AG04450 (cell line): ENCODE measurements around the gene ITCH. TPM values are rescaled to one million over a fixed set of nuclear protein-coding genes. Genes with fewer than 3 reads are reported as not detected.

ENCODE experiments used
- CTCF ChIA-PET: fragments of 300-600, 350-600 bp; formaldehyde crosslinking; extraction: SDS; loops from one replicate; lab custom pipeline; 2022; ENCODE audit warnings: antibody characterized with exemption, inconsistent platforms; lab: Charles Lee
- POLR2A ChIA-PET: fragments of 350-600 bp; formaldehyde crosslinking; extraction: SDS; loops from one replicate; lab custom pipeline; 2021; ENCODE audit warnings: antibody characterized with exemption, inconsistent platforms; lab: Yijun Ruan, JAX
- DNase-seq: peaks from one replicate; pipeline ENCODE4 v3.0.0-alpha.2; 2011; ENCODE audit warnings: low read depth, low spot score
- H3K27ac ChIP-seq: one replicate; pipeline ENCODE4 v1.5.1; 2012; ENCODE audit warnings: low read depth, low read length, control low read depth
- H3K27me3 ChIP-seq: one replicate; pipeline ENCODE4 v1.6.0; 2012; ENCODE audit warnings: low read length; ENCODE audit not compliant: control insufficient read depth, insufficient read depth
- H3K4me3 ChIP-seq: 2 replicates; pipeline ENCODE4 v1.5.1; 2011; ENCODE audit warnings: mild to moderate bottlenecking, low read depth, low read length, control low read depth
- H3K9me3 ChIP-seq: 2 replicates; pipeline ENCODE4 v1.5.1; 2012; ENCODE audit warnings: low read length; ENCODE audit not compliant: control insufficient read depth, insufficient read depth
- CTCF ChIP-seq: IDR thresholded peaks from 2 replicates; pipeline ENCODE4 v1.5.1; 2011; ENCODE audit warnings: low read depth, low read length, control low read depth, inconsistent platforms
- polyA plus RNA-seq: library from polyadenylated mRNA; depleted of rRNA; stranded (reverse); fragments of >200 nt; gene quantifications from 2 replicates; pipeline ENCODE4 v1.2.3, GENCODE V29; 2011

ITCH gene
- polyA plus RNA-seq, 1 experiment, result 23.2 TPM

GRCh38 chr20:34549291-34549928, 186.3 kb downstream of the ITCH start:
- Histone ChIP-seq H3K9me3 (no peaks in the 10 kb centered on the region; the same call in 1 of the 2 replicates), H3K27me3 (no peaks in the 10 kb centered on the region), H3K4me3 (no peak overlapping the region), H3K27ac (no peak overlapping the region)
- POLR2A ChIA-PET, result no interaction called here
- CTCF ChIA-PET, result no interaction called here
- TF ChIP-seq CTCF, result no peak
- no peak for DNase-seq

GRCh38 chr20:34549929-34550305, 186.8 kb downstream of the ITCH start:
- TF ChIP-seq CTCF, result no peak
- H3K9me3 ChIP-seq, result no peaks in the 10 kb centered on the region; the same call in 1 of the 2 replicates
- H3K4me3 ChIP-seq, result no peak overlapping the region
- ChIA-PET CTCF (no interaction called here), POLR2A (no interaction called here)
- DNase-seq, result no peak
- H3K27ac ChIP-seq, result no peak overlapping the region
- H3K27me3 ChIP-seq, result no peaks in the 10 kb centered on the region

GRCh38 chr20:34552569-34552968, 189.5 kb downstream of the ITCH start:
- no peak overlapping the region for H3K27ac ChIP-seq
- TF ChIP-seq CTCF, result no peak
- no peaks in the 10 kb centered on the region; the same call in 1 of the 2 replicates for H3K9me3 ChIP-seq
- ChIA-PET POLR2A (no interaction called here), CTCF (no interaction called here)
- H3K27me3 ChIP-seq, result no peaks in the 10 kb centered on the region
- H3K4me3 ChIP-seq, result no peak overlapping the region
- DNase-seq, result no peak

- Histone ChIP-seq H3K9me3 (no peaks in the 10 kb centered on the region; the same call in 1 of the 2 replicates), H3K27me3 (no peaks in the 10 kb centered on the region), H3K27ac (no peak overlapping the region), H3K4me3 (no peak overlapping the region)
- POLR2A ChIA-PET, result no interaction called here
- CTCF ChIA-PET, result no interaction called here
- DNase-seq, result no peak
- TF ChIP-seq CTCF, result no peak
Measured at GRCh38 chr20:34553366-34553867, 190.3 kb downstream of the ITCH start.

- Histone ChIP-seq H3K4me3 (peak overlapping the region; percentile 71), H3K27ac (peak overlapping the region; percentile 65), H3K27me3 (no peaks in the 10 kb centered on the region), H3K9me3 (no peaks in the 10 kb centered on the region)
- CTCF ChIA-PET, result interaction anchor here (0.9 kb wide), 2 partner anchors 212 to 245 kb away, joined by 3 to 8 read pairs; no protein-coding TSS in a partner anchor
- no peak for TF ChIP-seq CTCF
- POLR2A ChIA-PET, result interaction anchor here (0.8 to 1.3 kb wide), 2 partner anchors 146 to 155 kb away, joined by 4 to 7 read pairs; partner anchors contain the start of gene TP53INP2
- no peak for DNase-seq
Measured at GRCh38 chr20:34557936-34558319, 194.9 kb downstream of the ITCH start.
